KOPT-K1 (cell line): ENCODE data around the gene FAM222B.
A peak's percentile ranks its signal among the peaks of the same experiment; 100 is the strongest.
"Not testable (repeated sequence)": the region's sequence is repeated elsewhere in the genome, so short reads cannot be mapped to it uniquely, and the experiment has no call there.

ENCODE experiments used
- H3K27ac ChIP-seq: fragments of 200-600 bp; sonication (generic); 2 replicates; pipeline ENCODE4 v1.5.1; 2016; ENCODE audit warnings: antibody characterized with exemption, mild to moderate bottlenecking, low read depth, low read length; ENCODE audit not compliant: poor library complexity, severe bottlenecking
- H3K36me3 ChIP-seq: fragments of 200-600 bp; sonication (generic); 2 replicates; pipeline ENCODE4 v1.5.1; 2017; ENCODE audit warnings: antibody characterized with exemption, mild to moderate bottlenecking, low read length, moderate library complexity; ENCODE audit not compliant: insufficient read depth
- H3K9me3 ChIP-seq: fragments of 200-600 bp; sonication (generic); 2 replicates; pipeline ENCODE4 v1.5.1; 2017; ENCODE audit warnings: antibody characterized with exemption, low read length, mild to moderate bottlenecking; ENCODE audit not compliant: insufficient read depth, poor library complexity, severe bottlenecking

Gene FAM222B

GRCh38 chr17:28726627-28727491 lies 115.7 kb downstream of the FAM222B start:
- Histone ChIP-seq H3K36me3 (peaks cover 39% of the 10 kb centered on the region), H3K27ac (peak overlapping the region; percentile 52), H3K9me3 (no peaks in the 10 kb centered on the region)

- Histone ChIP-seq H3K36me3 (peaks cover 46% of the 10 kb centered on the region), H3K9me3 (no peaks in the 10 kb centered on the region), H3K27ac (peak within 1 kb of the TSS; percentile 52)
These were observed 116.4 kb downstream of the FAM222B start, which contains the start of gene TLCD1 for GRCh38 chr17:28726226-28726626. TLCD1 (minus strand) TSS chr17:28726233; CDS start chr17:28726097, 136 bp downstream.

GRCh38 chr17:28725660-28726225 lies 116.8 kb downstream of the FAM222B start:
- Histone ChIP-seq H3K9me3 (no peaks in the 10 kb centered on the region), H3K36me3 (peaks cover 51% of the 10 kb centered on the region), H3K27ac (peak overlapping the region; percentile 52)

- Histone ChIP-seq H3K36me3 (peaks cover 56% of the 10 kb centered on the region), H3K27ac (peak overlapping the region; percentile 52), H3K9me3 (no peaks in the 10 kb centered on the region)
These were observed 117.4 kb downstream of the FAM222B start for GRCh38 chr17:28725166-28725659.

- H3K27ac ChIP-seq = no peak overlapping the region
- peaks cover 57% of the 10 kb centered on the region for H3K36me3 ChIP-seq
- no peaks in the 10 kb centered on the region for H3K9me3 ChIP-seq
These were observed 118.0 kb downstream of the FAM222B start for GRCh38 chr17:28724500-28725165.

- not testable (repeated sequence) for H3K9me3 ChIP-seq, H3K27ac ChIP-seq
- peaks cover 57% of the 10 kb centered on the region for H3K36me3 ChIP-seq
These were observed 118.6 kb downstream of the FAM222B start for GRCh38 chr17:28723836-28724499.

- Histone ChIP-seq H3K27ac (no peak overlapping the region), H3K9me3 (no peaks in the 10 kb centered on the region), H3K36me3 (peaks cover 57% of the 10 kb centered on the region)
These were observed 119.3 kb downstream of the FAM222B start for GRCh38 chr17:28723159-28723835.

- Histone ChIP-seq H3K27ac (no peak overlapping the region), H3K36me3 (peaks cover 57% of the 10 kb centered on the region), H3K9me3 (no peaks in the 10 kb centered on the region)
These were observed 120.0 kb downstream of the FAM222B start for GRCh38 chr17:28722417-28723158.

GRCh38 chr17:28720997-28721329 lies 121.6 kb downstream of the FAM222B start:
- Histone ChIP-seq H3K36me3 (peaks cover 57% of the 10 kb centered on the region), H3K27ac (peak overlapping the region; percentile 97)
- not testable (repeated sequence) for H3K9me3 ChIP-seq

GRCh38 chr17:28720247-28720996 lies 122.2 kb downstream of the FAM222B start:
- Histone ChIP-seq H3K9me3 (no peaks in the 10 kb centered on the region), H3K36me3 (peaks cover 53% of the 10 kb centered on the region), H3K27ac (peak overlapping the region; percentile 97)

GRCh38 chr17:28719021-28719433 lies 123.6 kb downstream of the FAM222B start:
- Histone ChIP-seq H3K27ac (peak overlapping the region; percentile 97), H3K9me3 (no peaks in the 10 kb centered on the region), H3K36me3 (peaks cover 39% of the 10 kb centered on the region)

- no peak overlapping the region for H3K27ac ChIP-seq
- H3K36me3 ChIP-seq = peaks cover 34% of the 10 kb centered on the region
- H3K9me3 ChIP-seq = no peaks in the 10 kb centered on the region
These were observed 124.1 kb downstream of the FAM222B start for GRCh38 chr17:28718333-28719020.
